ENCODE results near the gene TMEM45A. TPM values are rescaled to one million over a fixed set of nuclear protein-coding genes. Genes with fewer than 3 reads are reported as not detected.

Gene TMEM45A
- total RNA-seq, 1 experiment from 2014 or later = 6.6 TPM

- TF ChIP-seq ZNF512 (CRISPR knock-in tag; IDR thresholded peaks at IDR 0.05; ENCODE audit: borderline replicate concordance) = no peak
- TF ChIP-seq E2F1 (CRISPR knock-in tag; IDR thresholded peaks at IDR 0.05) = no peak
- TF ChIP-seq OVOL2 (CRISPR knock-in tag; IDR thresholded peaks at IDR 0.05; ENCODE audit: borderline replicate concordance) = no peak
- no peak for TF ChIP-seq MAX (CRISPR knock-in tag; IDR thresholded peaks at IDR 0.05)
These were observed 53.0 kb downstream of the TMEM45A start (continued) for GRCh38 chr3:100545371-100545770.

GRCh38 chr3:100546020-100546744 lies 53.8 kb downstream of the TMEM45A start:
- no peak overlapping the region for H3K4me3 Mint-ChIP-seq
- ATAC-seq = no peak
- TF ChIP-seq ZNF121 (CRISPR knock-in tag; IDR thresholded peaks at IDR 0.05) (no peak), TEAD4 (CRISPR knock-in tag; IDR thresholded peaks at IDR 0.05) (no peak), NR2C2 (CRISPR knock-in tag; IDR thresholded peaks at IDR 0.05) (no peak), ZNF396 (CRISPR knock-in tag; IDR thresholded peaks at IDR 0.05; ENCODE audit: borderline replicate concordance) (no peak), RELA (CRISPR knock-in tag; IDR thresholded peaks at IDR 0.05; ENCODE audit: borderline replicate concordance) (no peak), TEAD1 (CRISPR knock-in tag; IDR thresholded peaks at IDR 0.05) (no peak), SMAD4 (CRISPR knock-in tag; IDR thresholded peaks at IDR 0.05) (no peak), HMGA2 (CRISPR knock-in tag; IDR thresholded peaks at IDR 0.05) (no peak)
- DNase-seq (ENCODE audit: low spot score) = no peak
- H3K27me3 Mint-ChIP-seq (ENCODE audit: low read depth) = no peaks in the 10 kb centered on the region; the same call in 1 of the 2 replicates
- no peaks in the 10 kb centered on the region for H3K4me1 Mint-ChIP-seq
- ChIA-PET POLR2A (no interaction called here), CTCF (no interaction called here)
- no peaks in the 10 kb centered on the region for H3K36me3 Mint-ChIP-seq
- H3K27ac Mint-ChIP-seq = no peak overlapping the region
- peaks cover 18% of the 10 kb centered on the region for H3K9me3 Mint-ChIP-seq

GRCh38 chr3:100548053-100548452 lies 55.6 kb downstream of the TMEM45A start:
- ATAC-seq (no peak), DNase-seq (ENCODE audit: low spot score) (no peak)
- H3K9me3 Mint-ChIP-seq = peaks cover 9% of the 10 kb centered on the region; the same call in 1 of the 2 replicates
- CTCF ChIA-PET = no interaction called here
- H3K27me3 Mint-ChIP-seq (ENCODE audit: low read depth) = no peaks in the 10 kb centered on the region; the same call in 1 of the 2 replicates
- H3K4me1 Mint-ChIP-seq = no peaks in the 10 kb centered on the region
- no peaks in the 10 kb centered on the region for H3K36me3 Mint-ChIP-seq
- H3K27ac Mint-ChIP-seq = no peak overlapping the region; the same call in 1 of the 2 replicates
- POLR2A ChIA-PET = no interaction called here
- no peak overlapping the region for H3K4me3 Mint-ChIP-seq
- no peak for TF ChIP-seq E2F5 (CRISPR knock-in tag; IDR thresholded peaks at IDR 0.05)
- no peak for TF ChIP-seq TP53 (CRISPR knock-in tag; IDR thresholded peaks at IDR 0.05)
- TF ChIP-seq TEAD4 (CRISPR knock-in tag; IDR thresholded peaks at IDR 0.05) = no peak
- TF ChIP-seq HMGXB4 (CRISPR knock-in tag; IDR thresholded peaks at IDR 0.05) = no peak
- no peak for TF ChIP-seq ESRRA (CRISPR knock-in tag; IDR thresholded peaks at IDR 0.05; ENCODE audit: borderline replicate concordance)
- TF ChIP-seq CTCF (IDR thresholded peaks at IDR 0.05) = no peak
- TF ChIP-seq NFYB (CRISPR knock-in tag; conservative IDR thresholded peaks at IDR 0.05; ENCODE audit: low read depth) = no peak
- TF ChIP-seq CBFB (CRISPR knock-in tag; IDR thresholded peaks at IDR 0.05; ENCODE audit: low read depth) = no peak
- TF ChIP-seq ZBTB43 (CRISPR knock-in tag; IDR thresholded peaks at IDR 0.05) = no peak
- no peak for TF ChIP-seq NFE2L1 (CRISPR knock-in tag; IDR thresholded peaks at IDR 0.05)
- TF ChIP-seq ZNF512 (CRISPR knock-in tag; IDR thresholded peaks at IDR 0.05; ENCODE audit: borderline replicate concordance) = no peak
